Activated naive CD4-positive, alpha-beta T cell treated with anti-CD3 and anti-CD28 coated beads for 36 hours (primary cell): Measurements from ENCODE around the gene MPP3. TPM values are rescaled to one million over a fixed set of nuclear protein-coding genes. Genes with fewer than 3 reads are reported as not detected.

Experiments used
- CTCF ChIA-PET: fragments of 350-600 bp; sonication (Branson Sonifier 250); formaldehyde crosslinking; loops from one replicate; lab custom pipeline; 2021; ENCODE audit warnings: antibody characterized with exemption; lab: Charles Lee
- DNase-seq: peaks from one replicate; pipeline ENCODE4 v3.0.0-alpha.2; 2020
- H3K27ac Mint-ChIP-seq: one replicate; pipeline ENCODE4 v1.8.0; 2021; ENCODE audit warnings: mild to moderate bottlenecking, mixed read lengths
- H3K27me3 Mint-ChIP-seq: one replicate; pipeline ENCODE4 v1.8.0; 2021; ENCODE audit warnings: low read depth, mixed read lengths
- H3K36me3 Mint-ChIP-seq: one replicate; pipeline ENCODE4 v1.8.0; 2021; ENCODE audit warnings: low read depth, mixed read lengths
- H3K4me1 Mint-ChIP-seq: one replicate; pipeline ENCODE4 v1.8.0; 2021; ENCODE audit warnings: low read depth, mixed read lengths
- H3K4me3 Mint-ChIP-seq: one replicate; pipeline ENCODE4 v1.8.0; 2021; ENCODE audit warnings: mild to moderate bottlenecking, moderate library complexity, mixed read lengths
- H3K9me3 Mint-ChIP-seq: one replicate; pipeline ENCODE4 v1.8.0; 2021; ENCODE audit warnings: mixed read lengths
- intact Hi-C: fragments of 100-400 bp; cut with micrococcal nuclease; formaldehyde crosslinking; loops from one replicate; pipeline ENCODE4 v1.15.1; 2023
- total RNA-seq, 2 experiments: library from RNA; stranded (reverse); gene quantifications; one replicate each; pipeline ENCODE4 v1.2.3, GENCODE V29; 2021

The MPP3 gene
- total RNA-seq, 2 experiments from 2014 or later, result 0.30 to 0.33 TPM

- H3K36me3 Mint-ChIP-seq, result peaks cover 5% of the 10 kb centered on the region
- H3K27ac Mint-ChIP-seq, result no peak overlapping the region
- intact Hi-C loops, result no loop called here
- no peak overlapping the region for H3K4me3 Mint-ChIP-seq
- H3K4me1 Mint-ChIP-seq, result no peaks in the 10 kb centered on the region
- H3K9me3 Mint-ChIP-seq, result no peaks in the 10 kb centered on the region
- CTCF ChIA-PET, result interaction anchor here (0.6 to 5.0 kb wide), 38 partner anchors 8 to 350 kb away, joined by 3 to 70 read pairs (median 4); partner anchors contain the start of genes CFAP97D1 and DUSP3
- H3K27me3 Mint-ChIP-seq, result no peaks in the 10 kb centered on the region
- DNase-seq, result peak; percentile 67
These were observed 66.4 kb downstream of the MPP3 start for GRCh38 chr17:43766413-43767052.

GRCh38 chr17:43760254-43760852 is 72.6 kb downstream of the MPP3 start:
- intact Hi-C loops, result loop anchor here (1.0 to 2.0 kb wide), 2 partner anchors 66 to 184 kb away; no protein-coding TSS in a partner anchor
- Mint-ChIP-seq H3K9me3 (no peaks in the 10 kb centered on the region), H3K4me1 (no peaks in the 10 kb centered on the region), H3K27me3 (peaks cover 21% of the 10 kb centered on the region), H3K27ac (no peak overlapping the region), H3K4me3 (no peak overlapping the region), H3K36me3 (no peaks in the 10 kb centered on the region)
- CTCF ChIA-PET, result interaction anchor here (0.6 to 16.8 kb wide), 24 partner anchors 10 to 277 kb away, joined by 3 to 403 read pairs (median 4); partner anchors contain the start of gene CD300LG
- peak; percentile 98 for DNase-seq

GRCh38 chr17:43759836-43760235 is 73.1 kb downstream of the MPP3 start:
- no peaks in the 10 kb centered on the region for H3K9me3 Mint-ChIP-seq
- no peak overlapping the region for H3K4me3 Mint-ChIP-seq
- DNase-seq, result no peak
- CTCF ChIA-PET, result interaction anchor here (0.7 to 16.8 kb wide), 15 partner anchors 8 to 212 kb away, joined by 3 to 403 read pairs (median 6); partner anchors contain the start of gene CD300LG
- H3K27me3 Mint-ChIP-seq, result peaks cover 21% of the 10 kb centered on the region
- intact Hi-C loops, result loop anchor here (1.0 to 2.0 kb wide), 2 partner anchors 66 to 183 kb away; no protein-coding TSS in a partner anchor
- no peak overlapping the region for H3K27ac Mint-ChIP-seq
- H3K4me1 Mint-ChIP-seq, result no peaks in the 10 kb centered on the region
- no peaks in the 10 kb centered on the region for H3K36me3 Mint-ChIP-seq

- H3K4me3 Mint-ChIP-seq, result no peak within 1 kb of the TSS
- H3K36me3 Mint-ChIP-seq, result no peaks in the 10 kb centered on the region
- no peaks in the 10 kb centered on the region for H3K9me3 Mint-ChIP-seq
- no peak within 1 kb of the TSS for H3K27ac Mint-ChIP-seq
- H3K4me1 Mint-ChIP-seq, result no peaks in the 10 kb centered on the region
- intact Hi-C loops, result no loop called here
- DNase-seq, result no peak
- CTCF ChIA-PET, result interaction anchor here (1.2 to 16.8 kb wide), 4 partner anchors 9 to 62 kb away, joined by 3 to 403 read pairs (median 8); no protein-coding TSS in a partner anchor
- H3K27me3 Mint-ChIP-seq, result peaks cover 24% of the 10 kb centered on the region
These were observed 74.3 kb downstream of the MPP3 start, which contains the start of gene SOST for GRCh38 chr17:43758497-43759174. TSS of gene SOST (minus strand) at chr17:43758791. CDS start at chr17:43758741, 50 bp downstream.

GRCh38 chr17:43758086-43758485 is 74.9 kb downstream of the MPP3 start:
- Mint-ChIP-seq H3K27me3 (peaks cover 26% of the 10 kb centered on the region), H3K36me3 (no peaks in the 10 kb centered on the region), H3K4me1 (no peaks in the 10 kb centered on the region), H3K9me3 (no peaks in the 10 kb centered on the region), H3K27ac (no peak overlapping the region), H3K4me3 (no peak overlapping the region)
- CTCF ChIA-PET, result interaction anchor here (1.0 to 16.8 kb wide), 4 partner anchors 9 to 181 kb away, joined by 3 to 403 read pairs (median 7); no protein-coding TSS in a partner anchor
- intact Hi-C loops, result no loop called here
- DNase-seq, result no peak

GRCh38 chr17:43757171-43757660 is 75.7 kb downstream of the MPP3 start:
- no peaks in the 10 kb centered on the region for H3K4me1 Mint-ChIP-seq
- no peaks in the 10 kb centered on the region for H3K36me3 Mint-ChIP-seq
- intact Hi-C loops, result no loop called here
- no peak overlapping the region for H3K27ac Mint-ChIP-seq
- DNase-seq, result no peak
- H3K4me3 Mint-ChIP-seq, result no peak overlapping the region
- CTCF ChIA-PET, result interaction anchor here (0.6 to 16.8 kb wide), 5 partner anchors 9 to 180 kb away, joined by 3 to 403 read pairs (median 3); no protein-coding TSS in a partner anchor
- no peaks in the 10 kb centered on the region for H3K9me3 Mint-ChIP-seq
- H3K27me3 Mint-ChIP-seq, result peaks cover 29% of the 10 kb centered on the region

GRCh38 chr17:43756201-43756600 is 76.7 kb downstream of the MPP3 start:
- intact Hi-C loops, result no loop called here
- CTCF ChIA-PET, result interaction anchor here (0.8 to 16.8 kb wide), 4 partner anchors 10 to 60 kb away, joined by 3 to 403 read pairs (median 3); no protein-coding TSS in a partner anchor
- Mint-ChIP-seq H3K36me3 (no peaks in the 10 kb centered on the region), H3K27me3 (peaks cover 29% of the 10 kb centered on the region), H3K4me1 (no peaks in the 10 kb centered on the region), H3K4me3 (no peak overlapping the region), H3K9me3 (no peaks in the 10 kb centered on the region), H3K27ac (no peak overlapping the region)
- no peak for DNase-seq

- Mint-ChIP-seq H3K36me3 (no peaks in the 10 kb centered on the region), H3K9me3 (no peaks in the 10 kb centered on the region), H3K4me1 (no peaks in the 10 kb centered on the region), H3K27me3 (peaks cover 33% of the 10 kb centered on the region), H3K27ac (no peak overlapping the region), H3K4me3 (no peak overlapping the region)
- DNase-seq, result no peak
- intact Hi-C loops, result no loop called here
- CTCF ChIA-PET, result interaction anchor here (0.8 to 16.8 kb wide), 3 partner anchors 11 to 59 kb away, joined by 3 to 403 read pairs (median 3); no protein-coding TSS in a partner anchor
These were observed 77.5 kb downstream of the MPP3 start for GRCh38 chr17:43755389-43755875.

GRCh38 chr17:43754947-43755346 is 78.0 kb downstream of the MPP3 start:
- DNase-seq, result no peak
- intact Hi-C loops, result no loop called here
- peaks cover 33% of the 10 kb centered on the region for H3K27me3 Mint-ChIP-seq
- H3K4me1 Mint-ChIP-seq, result no peaks in the 10 kb centered on the region
- H3K4me3 Mint-ChIP-seq, result no peak overlapping the region
- H3K9me3 Mint-ChIP-seq, result no peaks in the 10 kb centered on the region
- CTCF ChIA-PET, result interaction anchor here (16.8 kb wide), 1 partner anchor 58 kb away, joined by 403 read pairs; no protein-coding TSS in a partner anchor
- no peaks in the 10 kb centered on the region for H3K36me3 Mint-ChIP-seq
- no peak overlapping the region for H3K27ac Mint-ChIP-seq

- CTCF ChIA-PET, result interaction anchor here (16.8 kb wide), 1 partner anchor 57 kb away, joined by 403 read pairs; no protein-coding TSS in a partner anchor
- no peak overlapping the region for H3K27ac Mint-ChIP-seq
- no peaks in the 10 kb centered on the region for H3K36me3 Mint-ChIP-seq
- peaks cover 33% of the 10 kb centered on the region for H3K27me3 Mint-ChIP-seq
- no peaks in the 10 kb centered on the region for H3K9me3 Mint-ChIP-seq
- no peak overlapping the region for H3K4me3 Mint-ChIP-seq
- no peak for DNase-seq
- H3K4me1 Mint-ChIP-seq, result no peaks in the 10 kb centered on the region
- intact Hi-C loops, result no loop called here
These were observed 79.3 kb downstream of the MPP3 start for GRCh38 chr17:43753493-43754129.
